ENCODE data around the gene FBXL7. TPM values are rescaled to one million over a fixed set of nuclear protein-coding genes. Genes with fewer than 3 reads are reported as not detected.

Gene FBXL7
- total RNA-seq, 2 experiments from 2014 or later = not detected

DNA sequence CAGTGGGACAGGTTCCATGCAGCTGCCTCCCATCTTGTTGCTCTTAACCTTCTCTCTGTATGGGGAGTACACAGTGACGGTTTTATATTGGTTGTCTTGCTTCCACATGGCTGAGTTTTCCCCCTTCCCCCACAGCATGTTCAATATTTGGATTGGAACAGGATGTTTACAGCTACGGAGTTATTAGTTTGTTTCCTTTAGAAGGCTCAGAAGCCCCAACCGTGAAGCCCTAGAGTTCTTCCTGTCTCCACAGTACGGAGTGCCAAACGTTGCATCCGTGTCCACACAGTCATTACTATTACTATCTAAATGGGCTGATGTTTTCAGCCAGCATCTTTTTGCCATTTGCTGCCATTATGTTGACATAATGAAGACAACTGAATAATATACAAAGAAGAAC lies 402.1 kb downstream of the FBXL7 start:
- Mint-ChIP-seq H3K36me3 (no peaks in the 10 kb centered on the region), H3K9me3 (ENCODE audit: low read depth) (no peaks in the 10 kb centered on the region), H3K27ac (no peak overlapping the region), H3K27me3 (no peaks in the 10 kb centered on the region), H3K4me1 (no peaks in the 10 kb centered on the region), H3K4me3 (no peak overlapping the region)
- no peak for DNase-seq
- ATAC-seq = no peak
- CTCF ChIA-PET = no interaction called here

DNA sequence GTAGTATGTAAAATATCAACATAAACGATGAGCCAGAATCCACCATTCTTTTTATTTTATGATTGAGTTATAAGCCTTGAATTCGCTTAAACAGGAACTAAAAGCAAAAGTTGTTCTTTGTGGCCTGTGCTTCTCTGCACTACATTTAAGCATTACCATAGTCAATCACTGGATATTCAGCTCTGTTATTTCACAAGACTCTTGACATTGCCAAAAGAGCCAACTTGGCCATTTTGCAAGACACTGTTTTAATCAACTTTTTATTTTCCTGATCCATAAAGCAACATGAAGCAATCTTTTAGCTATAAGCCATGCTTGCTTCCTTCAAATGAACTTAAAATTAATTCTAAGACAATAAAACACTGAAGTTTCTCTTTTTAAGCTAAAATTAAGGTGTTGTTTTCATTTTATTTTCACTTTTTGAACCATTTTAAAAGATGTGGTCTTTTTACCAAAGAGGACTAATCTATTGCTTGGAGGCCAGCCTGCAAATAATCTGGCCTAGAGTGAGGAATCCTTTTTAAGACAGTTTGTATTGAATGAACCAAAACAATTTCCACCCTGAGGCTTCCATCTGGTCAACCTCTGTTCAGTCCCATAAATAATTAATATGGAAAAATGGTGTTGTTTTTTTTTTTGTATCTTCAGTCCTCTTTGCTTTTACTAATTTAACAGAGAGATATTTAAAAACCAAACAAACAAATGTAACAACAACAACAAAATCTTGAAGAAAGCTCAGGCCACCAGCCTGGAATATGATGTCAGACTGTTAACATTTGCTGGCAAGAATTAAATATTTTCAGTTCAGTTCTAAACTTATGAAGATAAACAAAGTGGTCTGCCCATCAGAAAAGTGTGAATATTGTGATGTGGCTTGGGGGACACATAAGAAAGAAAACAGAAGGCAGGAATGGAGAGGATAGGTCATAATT lies 405.2 kb downstream of the FBXL7 start:
- CTCF ChIA-PET = no interaction called here
- Mint-ChIP-seq H3K4me3 (no peak overlapping the region), H3K36me3 (no peaks in the 10 kb centered on the region), H3K27ac (no peak overlapping the region), H3K27me3 (no peaks in the 10 kb centered on the region), H3K9me3 (ENCODE audit: low read depth) (no peaks in the 10 kb centered on the region), H3K4me1 (no peaks in the 10 kb centered on the region)
- ATAC-seq (no peak), DNase-seq (no peak)

DNA sequence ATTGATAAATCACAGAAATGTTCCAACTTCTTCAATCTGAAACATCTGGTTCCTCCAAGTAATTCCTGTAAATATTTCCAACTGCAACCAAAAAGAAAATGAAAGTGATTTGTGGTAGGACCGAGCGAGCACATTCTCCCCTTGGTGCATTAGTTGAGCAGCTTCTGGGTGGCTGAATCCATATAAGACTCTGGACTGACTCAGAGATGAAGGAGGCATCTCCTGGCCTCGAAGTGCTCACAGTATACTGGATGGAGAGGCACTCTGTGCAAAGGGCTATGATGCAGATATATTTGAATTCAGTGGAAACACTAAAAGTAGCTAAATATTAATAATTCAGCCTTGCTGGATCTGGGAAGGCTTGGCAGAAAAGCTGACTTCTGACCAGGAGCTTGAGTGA lies 414.7 kb downstream of the FBXL7 start:
- CTCF ChIA-PET = no interaction called here
- H3K4me1 Mint-ChIP-seq = no peaks in the 10 kb centered on the region
- no peak overlapping the region for H3K4me3 Mint-ChIP-seq
- no peak for DNase-seq
- H3K36me3 Mint-ChIP-seq = no peaks in the 10 kb centered on the region
- H3K27ac Mint-ChIP-seq = no peak overlapping the region
- ATAC-seq = no peak
- H3K27me3 Mint-ChIP-seq = no peaks in the 10 kb centered on the region
- H3K9me3 Mint-ChIP-seq (ENCODE audit: low read depth) = no peaks in the 10 kb centered on the region

DNA sequence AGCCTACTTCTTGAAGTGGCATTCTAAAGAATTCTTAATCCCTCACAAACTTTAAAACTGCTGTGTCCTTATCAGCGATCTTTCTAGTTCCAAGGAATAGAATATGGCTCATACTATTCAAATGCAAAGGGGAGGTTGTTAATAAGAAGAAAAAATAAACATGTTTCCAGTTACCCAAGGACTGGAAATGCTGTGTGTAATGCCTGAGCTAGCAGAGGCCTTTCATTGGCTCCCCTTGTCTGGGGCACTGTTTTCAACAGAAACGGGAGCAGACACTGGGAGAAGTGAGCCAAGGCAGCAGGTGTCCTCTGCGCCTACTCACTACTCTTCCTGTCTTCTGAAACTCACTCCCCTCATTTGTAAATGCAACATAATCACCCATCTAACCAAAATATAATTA lies 426.6 kb downstream of the FBXL7 start:
- Mint-ChIP-seq H3K9me3 (ENCODE audit: low read depth) (peaks cover 3% of the 10 kb centered on the region), H3K4me3 (no peak overlapping the region), H3K27ac (no peak overlapping the region), H3K36me3 (no peaks in the 10 kb centered on the region), H3K4me1 (no peaks in the 10 kb centered on the region), H3K27me3 (no peaks in the 10 kb centered on the region)
- no peak for ATAC-seq
- no peak for DNase-seq
- CTCF ChIA-PET = no interaction called here

DNA sequence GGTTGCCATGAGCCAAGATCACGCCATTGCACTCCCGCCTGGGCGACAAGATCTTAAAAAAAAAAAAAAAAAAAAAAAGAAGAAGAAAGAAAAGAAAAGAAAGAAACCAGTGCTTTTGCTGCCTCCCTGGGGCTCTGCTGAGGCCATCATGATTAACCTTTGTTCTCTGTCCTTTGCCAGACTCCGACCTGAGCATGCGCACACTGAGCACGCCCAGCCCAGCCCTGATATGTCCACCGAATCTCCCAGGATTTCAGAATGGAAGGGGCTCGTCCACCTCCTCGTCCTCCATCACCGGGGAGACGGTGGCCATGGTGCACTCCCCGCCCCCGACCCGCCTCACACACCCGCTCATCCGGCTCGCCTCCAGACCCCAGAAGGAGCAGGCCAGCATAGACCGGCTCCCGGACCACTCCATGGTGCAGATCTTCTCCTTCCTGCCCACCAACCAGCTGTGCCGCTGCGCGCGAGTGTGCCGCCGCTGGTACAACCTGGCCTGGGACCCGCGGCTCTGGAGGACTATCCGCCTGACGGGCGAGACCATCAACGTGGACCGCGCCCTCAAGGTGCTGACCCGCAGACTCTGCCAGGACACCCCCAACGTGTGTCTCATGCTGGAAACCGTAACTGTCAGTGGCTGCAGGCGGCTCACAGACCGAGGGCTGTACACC lies 427.9 kb downstream of the FBXL7 start:
- CTCF ChIA-PET = no interaction called here
- Mint-ChIP-seq H3K27ac (no peak overlapping the region), H3K4me3 (no peak overlapping the region), H3K4me1 (no peaks in the 10 kb centered on the region), H3K36me3 (no peaks in the 10 kb centered on the region), H3K27me3 (no peaks in the 10 kb centered on the region), H3K9me3 (ENCODE audit: low read depth) (peaks cover 3% of the 10 kb centered on the region)
- ATAC-seq (no peak), DNase-seq (no peak)

DNA sequence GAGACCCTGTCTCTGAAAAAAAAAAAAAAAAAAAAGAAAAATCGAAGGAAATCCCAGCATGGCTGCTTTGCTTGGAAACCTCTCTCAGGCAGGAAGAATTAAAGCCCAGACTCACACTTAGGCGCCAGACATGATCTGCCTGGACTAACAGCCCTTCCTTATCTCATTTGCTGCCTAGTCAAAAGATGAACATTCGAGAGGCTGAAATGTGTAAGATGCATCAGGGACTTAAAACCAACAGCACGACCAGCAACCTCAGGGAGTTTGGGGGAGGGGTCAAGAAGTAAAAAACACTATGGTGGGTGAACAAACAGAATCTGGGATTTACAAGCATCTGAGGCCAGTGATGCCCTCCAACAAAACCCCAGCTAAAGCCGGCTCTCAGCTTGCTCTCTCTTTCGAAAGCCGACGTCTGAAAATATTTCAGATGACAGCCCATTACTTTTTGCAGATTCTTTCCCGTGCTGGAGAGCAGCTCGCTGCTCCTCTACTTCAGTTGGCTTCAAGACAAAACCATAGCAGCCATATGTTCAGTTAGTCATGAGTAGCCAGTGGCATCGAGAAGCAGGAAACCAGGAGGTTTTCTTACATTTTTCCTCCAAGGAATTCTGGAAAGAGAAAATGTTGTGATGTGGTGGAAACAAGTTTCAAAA lies 429.8 kb downstream of the FBXL7 start:
- CTCF ChIA-PET = no interaction called here
- no peak overlapping the region for H3K27ac Mint-ChIP-seq
- H3K27me3 Mint-ChIP-seq = no peaks in the 10 kb centered on the region
- H3K36me3 Mint-ChIP-seq = no peaks in the 10 kb centered on the region
- ATAC-seq (no peak), DNase-seq (no peak)
- no peak overlapping the region for H3K4me3 Mint-ChIP-seq
- H3K9me3 Mint-ChIP-seq (ENCODE audit: low read depth) = peaks cover 3% of the 10 kb centered on the region
- no peaks in the 10 kb centered on the region for H3K4me1 Mint-ChIP-seq

DNA sequence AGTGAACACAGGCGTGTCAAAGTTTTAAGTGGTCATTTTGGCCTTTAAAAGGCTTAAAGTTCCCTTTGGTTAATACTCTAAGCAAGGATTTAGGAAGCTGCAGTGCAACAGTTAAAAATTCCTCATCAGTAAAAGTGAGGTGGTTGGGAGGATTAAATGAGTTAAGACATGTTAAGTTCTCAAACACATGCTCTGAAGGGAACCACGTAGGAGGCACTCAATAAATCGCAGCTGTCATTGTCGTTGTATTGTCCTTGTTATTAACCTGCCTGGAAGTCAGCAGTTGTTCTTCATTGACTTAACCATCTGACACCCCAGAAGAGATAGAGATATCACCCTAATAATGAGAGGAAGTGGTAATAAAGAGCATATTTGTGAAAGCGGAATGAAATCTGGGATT lies 432.1 kb downstream of the FBXL7 start:
- peaks cover 3% of the 10 kb centered on the region for H3K9me3 Mint-ChIP-seq (ENCODE audit: low read depth)
- ATAC-seq (no peak), DNase-seq (no peak)
- no peaks in the 10 kb centered on the region for H3K36me3 Mint-ChIP-seq
- no peak overlapping the region for H3K27ac Mint-ChIP-seq
- H3K4me3 Mint-ChIP-seq = no peak overlapping the region
- no peaks in the 10 kb centered on the region for H3K4me1 Mint-ChIP-seq
- no peaks in the 10 kb centered on the region for H3K27me3 Mint-ChIP-seq
- CTCF ChIA-PET = no interaction called here

DNA sequence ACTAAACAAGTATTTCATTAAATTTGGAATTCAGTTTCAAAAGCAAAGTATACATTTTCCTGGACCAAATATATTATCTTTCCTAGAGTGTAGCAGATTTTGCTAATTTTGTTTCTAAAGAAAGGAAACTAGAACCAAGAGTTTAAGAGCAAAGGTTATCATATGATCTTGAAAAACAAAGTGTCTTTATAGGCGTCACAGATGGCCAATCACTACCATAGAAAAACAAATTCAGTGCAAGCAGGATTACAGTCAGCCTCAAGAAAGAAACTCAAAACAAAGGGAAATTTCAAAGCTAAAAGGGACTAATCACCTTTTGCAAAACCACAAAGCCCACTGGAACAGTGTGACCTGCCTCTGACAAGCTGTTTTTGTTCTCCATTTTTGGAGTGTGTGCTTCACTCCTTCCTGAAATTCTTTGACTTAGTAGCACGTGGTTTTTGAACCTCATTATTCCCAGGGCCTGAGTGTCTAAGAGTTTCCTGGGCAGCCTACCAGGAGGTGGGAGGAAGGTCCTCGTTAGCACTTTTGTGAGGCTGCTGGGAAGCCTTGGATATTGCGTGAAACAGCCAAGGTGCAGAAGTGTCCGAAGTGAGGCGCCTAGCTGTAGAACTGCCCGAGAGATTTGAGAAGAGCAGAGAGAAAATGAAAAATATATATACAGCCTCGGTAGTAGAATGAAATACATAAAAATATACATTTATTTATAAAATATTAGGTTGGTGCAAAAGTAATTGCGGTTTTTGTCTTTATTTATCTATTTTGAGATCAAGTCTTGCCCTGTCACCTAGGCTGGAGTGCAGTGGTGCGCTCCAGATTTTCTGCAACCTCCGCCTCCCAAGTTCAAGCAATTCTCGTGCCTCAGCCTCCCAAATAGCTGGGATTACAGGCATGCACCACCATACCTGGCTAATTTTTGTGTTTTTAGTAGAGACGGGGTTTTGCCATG lies 433.6 kb downstream of the FBXL7 start:
- Mint-ChIP-seq H3K27ac (no peak overlapping the region), H3K4me1 (no peaks in the 10 kb centered on the region), H3K9me3 (ENCODE audit: low read depth) (peaks cover 11% of the 10 kb centered on the region), H3K27me3 (no peaks in the 10 kb centered on the region), H3K36me3 (no peaks in the 10 kb centered on the region), H3K4me3 (no peak overlapping the region)
- no peak for ATAC-seq
- CTCF ChIA-PET = no interaction called here
- DNase-seq = no peak

DNA sequence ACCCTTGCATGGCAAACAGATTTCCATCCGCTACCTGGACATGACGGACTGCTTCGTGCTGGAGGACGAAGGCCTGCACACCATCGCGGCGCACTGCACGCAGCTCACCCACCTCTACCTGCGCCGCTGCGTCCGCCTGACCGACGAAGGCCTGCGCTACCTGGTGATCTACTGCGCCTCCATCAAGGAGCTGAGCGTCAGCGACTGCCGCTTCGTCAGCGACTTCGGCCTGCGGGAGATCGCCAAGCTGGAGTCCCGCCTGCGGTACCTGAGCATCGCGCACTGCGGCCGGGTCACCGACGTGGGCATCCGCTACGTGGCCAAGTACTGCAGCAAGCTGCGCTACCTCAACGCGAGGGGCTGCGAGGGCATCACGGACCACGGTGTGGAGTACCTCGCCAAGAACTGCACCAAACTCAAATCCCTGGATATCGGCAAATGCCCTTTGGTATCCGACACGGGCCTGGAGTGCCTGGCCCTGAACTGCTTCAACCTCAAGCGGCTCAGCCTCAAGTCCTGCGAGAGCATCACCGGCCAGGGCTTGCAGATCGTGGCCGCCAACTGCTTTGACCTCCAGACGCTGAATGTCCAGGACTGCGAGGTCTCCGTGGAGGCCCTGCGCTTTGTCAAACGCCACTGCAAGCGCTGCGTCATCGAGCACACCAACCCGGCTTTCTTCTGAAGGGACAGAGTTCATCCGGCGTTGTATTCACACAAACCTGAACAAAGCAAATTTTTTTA lies 436.7 kb downstream of the FBXL7 start:
- no peak for DNase-seq
- H3K27me3 Mint-ChIP-seq = no peaks in the 10 kb centered on the region
- no peaks in the 10 kb centered on the region for H3K36me3 Mint-ChIP-seq
- no peak overlapping the region for H3K4me3 Mint-ChIP-seq
- no peak for ATAC-seq
- H3K27ac Mint-ChIP-seq = no peak overlapping the region
- peaks cover 11% of the 10 kb centered on the region for H3K9me3 Mint-ChIP-seq (ENCODE audit: low read depth)
- H3K4me1 Mint-ChIP-seq = no peaks in the 10 kb centered on the region
- CTCF ChIA-PET = no interaction called here

DNA sequence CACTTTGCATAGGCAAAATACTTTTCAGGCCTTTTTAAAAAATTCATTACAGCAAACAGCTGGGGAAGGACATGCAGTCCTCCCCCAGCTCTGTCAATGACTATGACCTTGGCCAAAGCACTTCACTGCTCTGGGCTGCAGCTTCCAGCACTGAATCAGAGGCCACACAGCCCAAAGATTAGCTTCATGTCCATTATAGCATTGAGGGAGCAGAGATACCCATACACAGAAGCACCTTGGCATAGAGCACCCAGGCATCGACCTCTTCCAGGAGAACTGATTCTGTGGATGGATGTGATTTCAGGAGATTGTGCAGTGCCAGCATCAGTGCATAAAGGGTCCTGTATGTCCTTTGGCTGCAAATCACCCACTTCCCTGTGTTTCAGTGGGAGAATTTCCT lies 437.7 kb downstream of the FBXL7 start:
- no peaks in the 10 kb centered on the region for H3K36me3 Mint-ChIP-seq
- peaks cover 11% of the 10 kb centered on the region for H3K9me3 Mint-ChIP-seq (ENCODE audit: low read depth)
- H3K4me3 Mint-ChIP-seq = no peak overlapping the region
- no peaks in the 10 kb centered on the region for H3K4me1 Mint-ChIP-seq
- no peak overlapping the region for H3K27ac Mint-ChIP-seq
- H3K27me3 Mint-ChIP-seq = no peaks in the 10 kb centered on the region
- DNase-seq (no peak), ATAC-seq (no peak)
- CTCF ChIA-PET = no interaction called here

DNA sequence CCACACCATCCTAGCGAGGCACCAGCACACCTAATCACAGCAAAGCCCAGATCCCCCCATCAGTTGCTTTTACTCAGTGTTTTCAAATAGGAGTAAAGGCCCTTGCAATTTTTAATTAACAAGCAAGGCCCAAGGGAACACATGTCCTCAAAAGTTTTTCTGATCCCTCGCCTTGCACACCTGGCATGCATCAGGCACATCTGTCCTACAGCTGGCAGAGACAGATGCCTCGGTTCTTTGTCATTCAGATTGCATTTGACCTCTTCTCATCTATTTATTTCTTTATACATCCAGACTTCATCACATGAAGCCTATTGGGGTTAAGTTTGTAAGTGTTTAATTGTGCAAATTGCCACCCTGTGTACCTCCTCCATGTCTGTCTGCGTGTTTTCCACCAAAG lies 438.2 kb downstream of the FBXL7 start:
- CTCF ChIA-PET = no interaction called here
- Mint-ChIP-seq H3K4me1 (no peaks in the 10 kb centered on the region), H3K27ac (no peak overlapping the region), H3K36me3 (no peaks in the 10 kb centered on the region), H3K27me3 (no peaks in the 10 kb centered on the region), H3K9me3 (ENCODE audit: low read depth) (peaks cover 11% of the 10 kb centered on the region), H3K4me3 (no peak overlapping the region)
- ATAC-seq (no peak), DNase-seq (no peak)

DNA sequence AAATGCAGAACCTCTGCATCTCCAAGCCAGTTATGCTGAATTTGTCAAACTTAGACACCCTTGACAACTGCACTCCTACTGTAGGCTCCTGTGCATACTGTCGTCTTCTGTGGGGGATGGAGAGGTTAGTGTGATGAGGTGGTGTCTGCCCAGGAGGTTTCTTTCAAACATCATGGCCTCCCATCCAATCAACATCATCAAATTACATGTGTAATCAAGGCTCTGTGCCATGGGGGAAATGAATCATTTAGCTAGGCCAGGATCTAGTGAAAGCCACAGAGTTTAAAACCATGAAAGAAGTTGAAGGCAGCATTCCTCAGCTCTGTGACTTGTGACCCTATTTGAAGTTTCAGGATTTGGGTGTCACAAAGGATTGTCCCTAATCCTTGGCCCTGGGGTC lies 439.0 kb downstream of the FBXL7 start:
- H3K27ac Mint-ChIP-seq = no peak overlapping the region
- CTCF ChIA-PET = no interaction called here
- no peaks in the 10 kb centered on the region for H3K27me3 Mint-ChIP-seq
- H3K4me3 Mint-ChIP-seq = no peak overlapping the region
- H3K9me3 Mint-ChIP-seq (ENCODE audit: low read depth) = peaks cover 11% of the 10 kb centered on the region
- no peak for DNase-seq
- no peaks in the 10 kb centered on the region for H3K4me1 Mint-ChIP-seq
- H3K36me3 Mint-ChIP-seq = no peaks in the 10 kb centered on the region
- no peak for ATAC-seq

DNA sequence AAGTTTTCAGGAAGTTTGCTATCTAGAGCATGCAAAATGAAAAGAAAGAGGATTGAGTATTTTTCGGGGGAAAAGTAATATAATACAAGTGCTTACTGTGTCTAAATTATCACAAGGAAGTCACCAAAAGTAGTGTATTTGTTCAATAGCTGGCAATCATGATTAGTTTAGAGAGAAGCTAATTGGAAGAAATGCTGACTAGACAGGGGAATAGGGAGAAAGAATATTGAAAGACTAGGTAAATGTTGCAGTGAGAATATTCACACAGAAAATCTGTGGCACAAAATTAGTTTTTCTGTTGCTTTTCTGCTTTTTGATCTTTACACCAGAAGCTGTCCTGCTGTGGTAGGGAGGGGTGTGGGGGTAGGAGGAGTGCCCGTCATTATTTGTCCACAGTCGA lies 440.9 kb downstream of the FBXL7 start:
- ATAC-seq (no peak), DNase-seq (no peak)
- Mint-ChIP-seq H3K4me1 (no peaks in the 10 kb centered on the region), H3K36me3 (no peaks in the 10 kb centered on the region), H3K27me3 (no peaks in the 10 kb centered on the region), H3K9me3 (ENCODE audit: low read depth) (peaks cover 11% of the 10 kb centered on the region), H3K27ac (no peak overlapping the region), H3K4me3 (no peak overlapping the region)
- CTCF ChIA-PET = no interaction called here

Data from activated CD8-positive, alpha-beta memory T cell treated with anti-CD3 and anti-CD28 coated beads, Interleukin-2, amount 10 ng/mL, durations not matched to agents 7 days and 5 days (primary cell).